K562 (cell line): ENCODE measurements around the gene GLE1. TPM values are rescaled to one million over a fixed set of nuclear protein-coding genes. Genes with fewer than 3 reads are reported as not detected.

Source experiments
- ATAC-seq: fragments of 200-7000 bp; cut with Tn5 transposase; 3 replicates; pipeline ENCODE4 v1.9.1; 2020; ENCODE audit warnings: moderate library complexity
- BruUV-seq: library from RNA; stranded (reverse); fragments of 400-500 nt; replicated peaks from 2 replicates; lab custom pipeline; 2021; lab: Mats Ljungman, UMichigan
- CTCF ChIA-PET: fragments of 300-600 bp; formaldehyde crosslinking; extraction: SDS; loops from one replicate; lab custom pipeline; 2021; ENCODE audit warnings: low intra/inter-chr PET ratio; lab: Yijun Ruan, JAX
- POLR2A ChIA-PET: fragments of 300-600, 350-650 bp; sonication (Branson Sonifier 250); formaldehyde crosslinking; extraction: SDS; loops from one replicate; lab custom pipeline; 2021; ENCODE audit warnings: antibody characterized with exemption, inconsistent platforms; lab: Yijun Ruan, JAX
- DNase-seq, 4 experiments: peaks; one replicate each; pipeline versions ENCODE4 v3.0.0 to v3.0.0-alpha.2; 2011 to 2018; ENCODE audit warnings: low spot score in 3 of 4, mixed read lengths in 3 of 4; ENCODE audit errors: extremely low read depth in 1 of 4
- FAIRE-seq: peaks from 2 replicates; lab custom pipeline; 2011; peaks lifted over from hg19 to GRCh38; lab: Jason Lieb, UNC
- H2AFZ ChIP-seq: 2 replicates; pipeline ENCODE4 v1.6.0; 2011; ENCODE audit warnings: low read depth, low read length, control low read depth, inconsistent platforms
- H3K27ac ChIP-seq: fragments of 200-600 bp; 3 replicates; pipeline ENCODE4 v1.8.0; 2011; ENCODE audit warnings: low read depth, mild to moderate bottlenecking, control low read depth, inconsistent platforms, low read length, moderate library complexity, mixed read lengths; ENCODE audit errors: extremely low read depth
- H3K27me3 ChIP-seq, 2 experiments: fragments of 300-600 bp in 1 of 2; 2 replicates in 1 of 2; 3 replicates in 1 of 2; pipeline versions ENCODE4 v1.6.0 to v1.8.0; 2011; ENCODE audit warnings: inconsistent platforms in 2 of 2, low read length in 2 of 2, mild to moderate bottlenecking in 1 of 2, mixed read lengths in 1 of 2, moderate library complexity in 1 of 2; ENCODE audit not compliant: control insufficient read depth in 2 of 2, insufficient read depth in 2 of 2
- H3K36me3 ChIP-seq: fragments of 300-600 bp; 3 replicates; pipeline ENCODE4 v1.8.0; 2011; ENCODE audit warnings: mild to moderate bottlenecking, low read length, inconsistent platforms; ENCODE audit not compliant: control insufficient read depth, insufficient read depth
- H3K4me1 ChIP-seq, 2 experiments: fragments of 200-600 bp in 1 of 2; replicated peaks in 1 of 2; 2 replicates in 1 of 2; 3 replicates in 1 of 2; pipeline versions ENCODE4 v1.5.1 to v1.8.0; 2011; ENCODE audit warnings: inconsistent platforms in 2 of 2, low read length in 2 of 2, mild to moderate bottlenecking in 1 of 2, mixed read lengths in 1 of 2, moderate library complexity in 1 of 2; ENCODE audit not compliant: control insufficient read depth in 2 of 2, insufficient read depth in 2 of 2
- H3K4me2 ChIP-seq: 2 replicates; pipeline ENCODE4 v1.6.1; 2011; ENCODE audit warnings: low read length, control low read depth, inconsistent platforms, mixed read lengths; ENCODE audit not compliant: insufficient read depth
- H3K4me3 ChIP-seq: fragments of 200-600 bp; sonication (generic), shearing (Covaris generic); 2 replicates; pipeline ENCODE4 v1.5.1; 2016; ENCODE audit warnings: control low read depth, inconsistent platforms
- H3K79me2 ChIP-seq: fragments of 200-600 bp; 3 replicates; pipeline ENCODE4 v1.8.0; 2011; ENCODE audit warnings: low read length, inconsistent platforms; ENCODE audit not compliant: control insufficient read depth, insufficient read depth
- H3K9ac ChIP-seq, 2 experiments: 2 replicates each; pipeline versions ENCODE4 v1.6.0 to v1.6.1; 2011; ENCODE audit warnings: low read depth in 2 of 2, low read length in 2 of 2, control low read depth in 1 of 2, inconsistent platforms in 1 of 2, mild to moderate bottlenecking in 1 of 2, mixed read lengths in 1 of 2; ENCODE audit not compliant: insufficient read depth in 1 of 2
- H3K9me1 ChIP-seq: one replicate; pipeline ENCODE4 v1.6.0; 2011; ENCODE audit warnings: inconsistent platforms, mild to moderate bottlenecking, low read length, moderate library complexity; ENCODE audit not compliant: control insufficient read depth, insufficient read depth
- H3K9me3 ChIP-seq: replicated peaks from 2 replicates; pipeline ENCODE4 v1.5.1; 2011; ENCODE audit warnings: low read depth, low read length, inconsistent platforms; ENCODE audit not compliant: control insufficient read depth, insufficient read depth
- H4K20me1 ChIP-seq: replicated peaks from 2 replicates; pipeline ENCODE4 v1.6.1; 2011; ENCODE audit warnings: low read length, inconsistent platforms, mixed read lengths; ENCODE audit not compliant: control insufficient read depth, insufficient read depth
- BCLAF1 ChIP-seq, 2 experiments: fragments of 450-650 bp in 1 of 2; IDR thresholded peaks; 2 replicates each; pipeline ENCODE4 v1.6.1; 2011 to 2017; ENCODE audit warnings: low read depth in 2 of 2, antibody characterized with exemption in 1 of 2, borderline replicate concordance in 1 of 2, low read length in 1 of 2, mild to moderate bottlenecking in 1 of 2, mixed read lengths in 1 of 2; ENCODE audit not compliant: control insufficient read depth in 1 of 2
- CBFA2T2 ChIP-seq: fragments of 450-650 bp; conservative IDR thresholded peaks from 2 replicates; pipeline ENCODE4 v1.6.1; 2017; ENCODE audit warnings: mild to moderate bottlenecking
- CBFA2T3 ChIP-seq: fragments of 450-650 bp; IDR thresholded peaks from 2 replicates; pipeline ENCODE4 v1.6.1; 2017
- NEUROD1 ChIP-seq: fragments of 150-350 bp; IDR thresholded peaks from 2 replicates; pipeline ENCODE4 v1.6.1; 2014; ENCODE audit warnings: borderline replicate concordance, low read length, low read depth; ENCODE audit not compliant: partially characterized antibody
- XRCC4 ChIP-seq: IDR thresholded peaks from one replicate; pipeline ENCODE4 v1.6.1; 2011; ENCODE audit not compliant: insufficient read depth, insufficient read length; ENCODE audit errors: extremely low read depth
- ZNF592 ChIP-seq: fragments of 450-650 bp; IDR thresholded peaks from 2 replicates; pipeline ENCODE4 v1.6.1; 2017; ENCODE audit warnings: antibody characterized with exemption, mild to moderate bottlenecking
- WGBS: fragments of 100-300 bp; shearing (Covaris generic); methylation state at CpG from one replicate; pipeline ENCODE4 v1.1.6; 2016; ENCODE audit warnings: low coverage, mixed read lengths; ENCODE audit not compliant: insufficient coverage; ENCODE audit errors: missing lambda C conversion rate; 5-methylcytosine and 5-hydroxymethylcytosine counted together
- in situ Hi-C: fragments of 300-500 bp; cut with MboI; formaldehyde crosslinking; loops from 4 replicates; pipeline ENCODE4 v1.15.0; 2018; ENCODE audit warnings: inconsistent platforms, mixed read lengths
- intact Hi-C: fragments of 100-400 bp; cut with micrococcal nuclease; formaldehyde crosslinking; loops from 2 replicates; pipeline ENCODE4 v1.14.2; 2022
- polyA plus RNA-seq, 8 experiments: library from polyadenylated mRNA; depleted of rRNA in 4 of 8; stranded (reverse) in 5 of 8; unstranded in 3 of 8; fragments of >200 nt; fragmentation: Nextera tagmentation in 2 of 8; fragmentation: Illumina TruSeq in 1 of 8; extraction: Ambion mirVana in 2 of 8; extraction: Trizol in 1 of 8; gene quantifications; 2 replicates each; pipeline versions ENCODE4 v1.2.1 to v1.2.3, GENCODE V29; 2011 to 2014; ENCODE audit warnings: inconsistent platforms in 1 of 8, missing spikeins in 1 of 8
- total RNA-seq, 7 experiments: library from RNA; depleted of rRNA in 6 of 7; stranded (reverse); fragments of >200 nt in 6 of 7; fragmentation: Illumina TruSeq in 2 of 7; extraction: Trizol in 2 of 7; gene quantifications; 2 replicates each; pipeline versions ENCODE4 v1.2.1 to v1.2.3, GENCODE V29; 2011 to 2021; ENCODE audit warnings: low replicate concordance in 1 of 7

GLE1 gene
- total and polyA plus RNA-seq, 9 of the 15 experiments (the other 6 are each of a cell fraction or from before 2014, with no cell fraction given): 15.9 to 44.8 (median 37.6) TPM

GRCh38 chr9:128548876-128549275 lies 44.4 kb downstream of the GLE1 start:
- Histone ChIP-seq H3K27ac (no peak overlapping the region), H2AFZ (no peak overlapping the region), H3K9ac (no peak overlapping the region), H3K79me2 (no peaks in the 10 kb centered on the region), H3K9me3 (no peaks in the 10 kb centered on the region), H3K4me2 (no peak overlapping the region), H4K20me1 (no peaks in the 10 kb centered on the region), H3K36me3 (no peaks in the 10 kb centered on the region), H3K27me3 (peaks cover 0 to 3% of the 10 kb centered on the region in 2 experiments; a peak in 1 of 5 replicates), H3K9me1 (no peaks in the 10 kb centered on the region), H3K4me3 (no peak overlapping the region), H3K4me1 (peaks cover 20% of the 10 kb centered on the region in 2 experiments)
- POLR2A ChIA-PET: no interaction called here
- CTCF ChIA-PET: no interaction called here
- no TSS peak for BruUV-seq
- no peak for ATAC-seq
- intact Hi-C loops: no loop called here
- no peak for FAIRE-seq
- peak; percentile 27 to 38 (median 36) for DNase-seq
- TF ChIP-seq CBFA2T3 (peak; percentile 27; the same call in 1 of the 2 replicates), CBFA2T2 (no peak), ZNF592 (no peak), XRCC4 (no peak), BCLAF1 (IDR thresholded peaks at IDR 0.05; ENCODE audit: borderline replicate concordance in 1 of 2, control insufficient read depth in 1 of 2, low read depth in 2 of 2, low read length in 1 of 2) (no peak), NEUROD1 (no peak)
- in situ Hi-C loops: no loop called here
- WGBS: 42% methylated on average over 6 of the region's 7 CpGs
